GM12878 (cell line): ENCODE results near the gene TCF7. TPM values are rescaled to one million over a fixed set of nuclear protein-coding genes. Genes with fewer than 3 reads are reported as not detected.

Experiments
- ATAC-seq: fragments of 200-7000 bp; cut with Tn5 transposase; 3 replicates; pipeline ENCODE4 v1.9.1; 2020; ENCODE audit warnings: mild to moderate bottlenecking, moderate library complexity
- BruUV-seq: library from RNA; stranded (reverse); fragments of 400-500 nt; replicated peaks from 2 replicates; lab custom pipeline; 2021; lab: Mats Ljungman, UMichigan
- CTCF ChIA-PET: fragments of 300-600 bp; sonication (Branson Sonifier 250); formaldehyde crosslinking; extraction: SDS; loops from one replicate; lab custom pipeline; 2021; ENCODE audit warnings: inconsistent platforms; lab: Yijun Ruan, JAX
- POLR2A ChIA-PET: fragments of 350-600 bp; formaldehyde crosslinking; extraction: SDS; loops from one replicate; lab custom pipeline; 2021; ENCODE audit warnings: inconsistent platforms; lab: Charles Lee
- RAD21 ChIA-PET: fragments of 300-600 bp; sonication (Branson Sonifier 250); formaldehyde crosslinking; loops from one replicate; lab custom pipeline; 2023; ENCODE audit warnings: antibody characterized with exemption; ENCODE audit not compliant: unreplicated experiment; lab: Charles Lee
- SMC1A ChIA-PET: fragments of 300-600 bp; sonication (Branson Sonifier 250); formaldehyde crosslinking; loops from one replicate; lab custom pipeline; 2023; ENCODE audit not compliant: unreplicated experiment, uncharacterized antibody; lab: Charles Lee
- DNase-seq: peaks from one replicate; pipeline ENCODE4 v3.0.0-alpha.2; 2011; ENCODE audit warnings: low read depth, low spot score
- FAIRE-seq: peaks from 3 replicates; lab custom pipeline; 2011; peaks lifted over from hg19 to GRCh38; lab: Jason Lieb, UNC
- H2AFZ ChIP-seq: 2 replicates; pipeline ENCODE4 v1.6.0; 2011; ENCODE audit warnings: low read depth, low read length, control low read depth; ENCODE audit not compliant: control insufficient read depth
- H3K27ac ChIP-seq: 2 replicates; pipeline ENCODE4 v1.5.1; 2011; ENCODE audit warnings: control low read depth; ENCODE audit not compliant: control insufficient read depth, insufficient read depth
- H3K27me3 ChIP-seq, 2 experiments: replicated peaks in 1 of 2; 2 replicates each; pipeline versions ENCODE4 v1.6.0 to v1.6.1; 2011; ENCODE audit warnings: low read length in 1 of 2; ENCODE audit not compliant: control insufficient read depth in 2 of 2, insufficient read depth in 2 of 2
- H3K36me3 ChIP-seq, 2 experiments: 2 replicates each; pipeline ENCODE4 v1.5.1; 2011; ENCODE audit warnings: low read length in 1 of 2; ENCODE audit not compliant: control insufficient read depth in 2 of 2, insufficient read depth in 2 of 2
- H3K4me1 ChIP-seq: 2 replicates; pipeline ENCODE4 v1.6.1; 2011; ENCODE audit warnings: mild to moderate bottlenecking, low read length, moderate library complexity, mixed read lengths; ENCODE audit not compliant: control insufficient read depth, insufficient read depth
- H3K4me2 ChIP-seq: 2 replicates; pipeline ENCODE4 v1.6.0; 2011; ENCODE audit warnings: control low read depth; ENCODE audit not compliant: control insufficient read depth, insufficient read depth
- H3K4me3 ChIP-seq: fragments of 200-600 bp; sonication (generic); 2 replicates; pipeline ENCODE4 v1.5.1; 2016
- H3K79me2 ChIP-seq: 2 replicates; pipeline ENCODE4 v1.6.0; 2011; ENCODE audit warnings: low read length; ENCODE audit not compliant: control insufficient read depth, insufficient read depth
- H3K9ac ChIP-seq: 2 replicates; pipeline ENCODE4 v1.8.0; 2011; ENCODE audit warnings: low read length, control low read depth, mixed read lengths; ENCODE audit not compliant: control insufficient read depth, insufficient read depth
- H3K9me3 ChIP-seq: replicated peaks from 3 replicates; pipeline ENCODE4 v1.5.1; 2011; ENCODE audit warnings: mild to moderate bottlenecking, low read length; ENCODE audit not compliant: control insufficient read depth, insufficient read depth
- H4K20me1 ChIP-seq: 2 replicates; pipeline ENCODE4 v1.6.0; 2011; ENCODE audit not compliant: control insufficient read depth, insufficient read depth
- CEBPB ChIP-seq, 2 experiments: fragments of 150-350 bp in 1 of 2; IDR thresholded peaks; 2 replicates each; pipeline ENCODE4 v1.6.1; 2012 to 2014; ENCODE audit warnings: low read depth in 2 of 2, low read length in 2 of 2, borderline replicate concordance in 1 of 2, inconsistent platforms in 1 of 2
- EGR1 ChIP-seq, 2 experiments: IDR thresholded peaks; 1 replicate in 1 of 2; 2 replicates in 1 of 2; pipeline ENCODE4 v1.6.1; 2011 to 2012; ENCODE audit warnings: low read depth in 2 of 2, low read length in 2 of 2, borderline replicate concordance in 1 of 2, mild to moderate bottlenecking in 1 of 2, moderate library complexity in 1 of 2
- IKZF2 ChIP-seq, 2 experiments: fragments of 450-650 bp; IDR thresholded peaks; 2 replicates each; pipeline ENCODE4 v1.6.1; 2017; ENCODE audit warnings: mild to moderate bottlenecking in 2 of 2, moderate library complexity in 2 of 2
- MTA3 ChIP-seq: IDR thresholded peaks from 2 replicates; pipeline ENCODE4 v1.6.1; 2012; ENCODE audit warnings: low read length, inconsistent platforms, borderline replicate concordance
- PAX5 ChIP-seq: IDR thresholded peaks from 2 replicates; pipeline ENCODE4 v1.6.1; 2011; ENCODE audit warnings: low read depth, low read length, borderline replicate concordance
- TAF1 ChIP-seq: IDR thresholded peaks from 2 replicates; pipeline ENCODE4 v1.6.1; 2011; ENCODE audit warnings: mild to moderate bottlenecking, low read depth, low read length, borderline replicate concordance
- TCF7 ChIP-seq: IDR thresholded peaks from 2 replicates; pipeline ENCODE4 v1.6.1; 2014; ENCODE audit warnings: antibody characterized with exemption, borderline replicate concordance
- WGBS: methylation state at CpG from one replicate; pipeline ENCODE4 v1.1.6; 2016; ENCODE audit warnings: low lambda C conversion rate; ENCODE audit not compliant: insufficient replicate concordance, insufficient coverage; ENCODE audit errors: missing lambda C conversion rate; 5-methylcytosine and 5-hydroxymethylcytosine counted together
- in situ Hi-C: fragments of 300-500 bp; cut with MboI; formaldehyde crosslinking; loops from 9 replicates; pipeline ENCODE4 v1.14.3; 2018; ENCODE audit warnings: mixed read lengths
- intact Hi-C: fragments of 100-400 bp; cut with micrococcal nuclease; formaldehyde crosslinking; loops from one replicate; pipeline ENCODE4 v1.14.2; 2022; ENCODE audit not compliant: unreplicated experiment
- polyA plus RNA-seq, 11 experiments: library from polyadenylated mRNA; depleted of rRNA in 4 of 11; unstranded in 6 of 11; stranded (reverse) in 5 of 11; fragments of >200 nt; fragmentation: Nextera tagmentation in 4 of 11; fragmentation: Illumina TruSeq in 1 of 11; extraction: Ambion mirVana in 4 of 11; extraction: Trizol in 1 of 11; gene quantifications; 1 replicate in 1 of 11; 2 replicates in 10 of 11; pipeline versions ENCODE4 v1.2.1 to v1.2.3, GENCODE V29; 2011 to 2016; ENCODE audit warnings: inconsistent platforms in 2 of 11, missing spikeins in 2 of 11, low read depth in 1 of 11
- total RNA-seq, 4 experiments: library from RNA; depleted of rRNA in 3 of 4; stranded (reverse); fragments of >200 nt in 3 of 4; fragmentation: Illumina TruSeq in 1 of 4; extraction: Trizol in 1 of 4; gene quantifications; 2 replicates each; pipeline versions ENCODE4 v1.2.1 to v1.2.3, GENCODE V29; 2013 to 2021
- TF ChIP-seq, protein P1 (sequence below): IDR thresholded peaks from 2 replicates; pipeline ENCODE4 v1.6.1; 2012; ENCODE audit warnings: low read length, inconsistent platforms
- TF ChIP-seq, protein P2 (sequence below): IDR thresholded peaks from 2 replicates; pipeline ENCODE4 v1.6.1; 2011; ENCODE audit warnings: mild to moderate bottlenecking, low read depth, low read length, moderate library complexity; ENCODE audit not compliant: insufficient replicate concordance

The TCF7 gene
- total and polyA plus RNA-seq, 10 of the 15 experiments (the other 5 are each of a cell fraction or from before 2014, with no cell fraction given): 10.0 to 60.2 (median 23.6) TPM

DNA sequence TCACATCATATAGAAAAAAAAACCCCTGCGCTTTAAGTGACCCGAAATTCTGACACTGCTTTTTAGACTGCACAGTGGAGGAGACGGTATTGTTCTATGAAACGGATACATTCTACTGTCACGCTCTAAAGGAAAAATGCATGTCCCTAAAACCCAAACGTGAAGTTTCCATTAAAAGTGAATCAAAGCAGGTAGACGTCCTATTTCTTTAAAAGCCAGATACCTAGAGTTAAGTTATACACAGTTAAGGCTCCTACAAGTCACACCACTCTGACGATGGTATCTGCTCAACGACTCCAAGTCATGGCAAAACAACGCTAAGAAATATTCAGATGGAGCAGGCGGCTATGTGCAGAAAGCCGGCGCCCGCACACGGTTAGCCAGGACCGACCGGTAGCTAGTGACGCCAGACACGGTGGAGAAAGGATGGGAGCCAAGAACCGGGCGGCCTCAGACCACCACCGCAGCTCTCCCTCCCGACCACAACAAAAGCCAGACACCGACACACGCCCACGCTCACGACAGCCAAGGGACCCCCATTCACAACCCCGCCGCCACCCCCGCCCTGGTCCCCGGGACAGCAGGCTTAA is 61.5 kb downstream of the TCF7 start:
- Histone ChIP-seq H3K9me3 (no peaks in the 10 kb centered on the region), H4K20me1 (no peaks in the 10 kb centered on the region), H3K27ac (peak overlapping the region; percentile 89), H3K4me2 (peak overlapping the region; percentile 86), H3K4me1 (peaks cover 3% of the 10 kb centered on the region), H3K79me2 (peaks cover 42% of the 10 kb centered on the region), H3K36me3 (peaks cover 3 to 4% of the 10 kb centered on the region in 2 experiments; a peak in 3 of 4 replicates), H3K9ac (peak overlapping the region; percentile 86), H3K27me3 (no peaks in the 10 kb centered on the region), H3K4me3 (peak overlapping the region; percentile 99), H2AFZ (no peak overlapping the region)
- intact Hi-C loops (loop anchor here (5.0 kb wide), 1 partner anchor 196 kb away; the partner anchor contains the start of gene UBE2B), in situ Hi-C loops (no loop called here)
- WGBS: 2% methylated on average over 29 of the region's 31 CpGs
- FAIRE-seq: no peak
- ChIA-PET SMC1A (interaction anchor here (1.1 to 1.7 kb wide), 3 partner anchors 113 to 136 kb away, joined by 3 to 4 read pairs (median 3); no protein-coding TSS in a partner anchor), POLR2A (interaction anchor here (1.1 to 1.9 kb wide), 7 partner anchors 19 to 411 kb away, joined by 3 to 7 read pairs (median 4); partner anchors contain the start of gene PPP2CA), CTCF (interaction anchor here (0.6 to 1.8 kb wide), 4 partner anchors 9 to 136 kb away, joined by 3 to 5 read pairs (median 4); no protein-coding TSS in a partner anchor), RAD21 (interaction anchor here (1.5 to 4.0 kb wide), 2 partner anchors 136 to 411 kb away, joined by 5 to 15 read pairs; no protein-coding TSS in a partner anchor)
- no TSS peak for BruUV-seq
- no peak for TF ChIP-seq PAX5
- peak in 1 of 2 experiments; percentile 73; a peak in 2 of 3 replicates for TF ChIP-seq EGR1 (IDR thresholded peaks at IDR 0.05; ENCODE audit: borderline replicate concordance in 1 of 2, low read depth in 2 of 2, low read length in 2 of 2)
- 0 out of 2 replicates have a peak, but pooled peaks have one; percentile 50 for TF ChIP-seq TCF7
- TF ChIP-seq, protein P1, sequence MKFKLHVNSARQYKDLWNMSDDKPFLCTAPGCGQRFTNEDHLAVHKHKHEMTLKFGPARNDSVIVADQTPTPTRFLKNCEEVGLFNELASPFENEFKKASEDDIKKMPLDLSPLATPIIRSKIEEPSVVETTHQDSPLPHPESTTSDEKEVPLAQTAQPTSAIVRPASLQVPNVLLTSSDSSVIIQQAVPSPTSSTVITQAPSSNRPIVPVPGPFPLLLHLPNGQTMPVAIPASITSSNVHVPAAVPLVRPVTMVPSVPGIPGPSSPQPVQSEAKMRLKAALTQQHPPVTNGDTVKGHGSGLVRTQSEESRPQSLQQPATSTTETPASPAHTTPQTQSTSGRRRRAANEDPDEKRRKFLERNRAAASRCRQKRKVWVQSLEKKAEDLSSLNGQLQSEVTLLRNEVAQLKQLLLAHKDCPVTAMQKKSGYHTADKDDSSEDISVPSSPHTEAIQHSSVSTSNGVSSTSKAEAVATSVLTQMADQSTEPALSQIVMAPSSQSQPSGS: no peak
- TF ChIP-seq MTA3: no peak
- TF ChIP-seq, protein P2, sequence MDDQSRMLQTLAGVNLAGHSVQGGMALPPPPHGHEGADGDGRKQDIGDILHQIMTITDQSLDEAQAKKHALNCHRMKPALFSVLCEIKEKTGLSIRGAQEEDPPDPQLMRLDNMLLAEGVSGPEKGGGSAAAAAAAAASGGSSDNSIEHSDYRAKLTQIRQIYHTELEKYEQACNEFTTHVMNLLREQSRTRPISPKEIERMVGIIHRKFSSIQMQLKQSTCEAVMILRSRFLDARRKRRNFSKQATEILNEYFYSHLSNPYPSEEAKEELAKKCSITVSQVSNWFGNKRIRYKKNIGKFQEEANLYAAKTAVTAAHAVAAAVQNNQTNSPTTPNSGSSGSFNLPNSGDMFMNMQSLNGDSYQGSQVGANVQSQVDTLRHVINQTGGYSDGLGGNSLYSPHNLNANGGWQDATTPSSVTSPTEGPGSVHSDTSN: no peak
- TF ChIP-seq IKZF2 (IDR thresholded peaks at IDR 0.05): 0 out of 4 replicates have a peak, but pooled peaks of 1 of the 2 experiments have one; percentile 8
- no peak for TF ChIP-seq TAF1
- TF ChIP-seq CEBPB (IDR thresholded peaks at IDR 0.05; ENCODE audit: borderline replicate concordance in 1 of 2, low read depth in 2 of 2, low read length in 2 of 2): no peak
- no peak for DNase-seq
- ATAC-seq: peak; percentile 56
